ENCODE measurements around the gene GPT2.
"Not testable (repeated sequence)": the region's sequence is repeated elsewhere in the genome, so short reads cannot be mapped to it uniquely, and the experiment has no call there.

GPT2 gene

GRCh38 chr16:46918400-46918799 is 34.2 kb downstream of the GPT2 start:
- in situ Hi-C loops (cut with MboI; ENCODE audit: low sequenced_read_pairs) = no loop called here

- in situ Hi-C loops (cut with MboI; ENCODE audit: low sequenced_read_pairs) = no loop called here
These were observed 35.0 kb downstream of the GPT2 start for GRCh38 chr16:46918905-46919792.

- in situ Hi-C loops (cut with MboI; ENCODE audit: low sequenced_read_pairs) = no loop called here
These were observed 36.4 kb downstream of the GPT2 start for GRCh38 chr16:46920402-46921068.

- in situ Hi-C loops (cut with MboI; ENCODE audit: low sequenced_read_pairs) = no loop called here
These were observed 38.1 kb downstream of the GPT2 start for GRCh38 chr16:46922239-46922638.

- in situ Hi-C loops (cut with MboI; ENCODE audit: low sequenced_read_pairs) = no loop called here
These were observed 39.5 kb downstream of the GPT2 start for GRCh38 chr16:46923513-46924295.

- in situ Hi-C loops (cut with MboI; ENCODE audit: low sequenced_read_pairs) = no loop called here
These were observed 40.2 kb downstream of the GPT2 start for GRCh38 chr16:46924402-46924801.

GRCh38 chr16:46926470-46927225 is 42.5 kb downstream of the GPT2 start:
- in situ Hi-C loops (cut with MboI; ENCODE audit: low sequenced_read_pairs) = no loop called here

- in situ Hi-C loops (cut with MboI; ENCODE audit: low sequenced_read_pairs) = no loop called here
These were observed 43.1 kb downstream of the GPT2 start for GRCh38 chr16:46927273-46927672.

GRCh38 chr16:46928811-46929210 is 44.6 kb downstream of the GPT2 start:
- in situ Hi-C loops (cut with MboI; ENCODE audit: low sequenced_read_pairs) = no loop called here

- in situ Hi-C loops (cut with MboI; ENCODE audit: low sequenced_read_pairs) = no loop called here
These were observed 45.5 kb downstream of the GPT2 start for GRCh38 chr16:46929378-46930332.

- in situ Hi-C loops (cut with MboI; ENCODE audit: low sequenced_read_pairs) = no loop called here
These were observed 46.7 kb downstream of the GPT2 start for GRCh38 chr16:46930861-46931260.

GRCh38 chr16:46932802-46933201 is 48.6 kb downstream of the GPT2 start:
- in situ Hi-C loops (cut with MboI; ENCODE audit: low sequenced_read_pairs) = no loop called here

GRCh38 chr16:46937536-46937935 is 53.4 kb downstream of the GPT2 start:
- in situ Hi-C loops (cut with MboI; ENCODE audit: low sequenced_read_pairs) = no loop called here

- in situ Hi-C loops (cut with MboI; ENCODE audit: low sequenced_read_pairs) = not testable (repeated sequence)
These were observed 60.6 kb downstream of the GPT2 start for GRCh38 chr16:46944713-46945112.

GRCh38 chr16:46947900-46948547 is 63.9 kb downstream of the GPT2 start:
- in situ Hi-C loops (cut with MboI; ENCODE audit: low sequenced_read_pairs) = no loop called here

- in situ Hi-C loops (cut with MboI; ENCODE audit: low sequenced_read_pairs) = no loop called here
These were observed 64.5 kb downstream of the GPT2 start for GRCh38 chr16:46948548-46949166.

- in situ Hi-C loops (cut with MboI; ENCODE audit: low sequenced_read_pairs) = no loop called here
These were observed 65.2 kb downstream of the GPT2 start for GRCh38 chr16:46949241-46949892.

GRCh38 chr16:46950009-46950408 is 65.8 kb downstream of the GPT2 start:
- in situ Hi-C loops (cut with MboI; ENCODE audit: low sequenced_read_pairs) = no loop called here

Data from hTERT RPE-1 (cell line).